HG02973 (cell line): Measurements from ENCODE around the gene EEF1AKMT2.
"Not testable (repeated sequence)": the region's sequence is repeated elsewhere in the genome, so short reads cannot be mapped to it uniquely, and the experiment has no call there.

Experiments
- ATAC-seq: cut with Tn5 transposase; IDR thresholded peaks from one replicate; pipeline ENCODE4 v1.9.1; 2021; ENCODE audit warnings: moderate library complexity; ENCODE audit not compliant: unreplicated experiment

The EEF1AKMT2 gene

DNA sequence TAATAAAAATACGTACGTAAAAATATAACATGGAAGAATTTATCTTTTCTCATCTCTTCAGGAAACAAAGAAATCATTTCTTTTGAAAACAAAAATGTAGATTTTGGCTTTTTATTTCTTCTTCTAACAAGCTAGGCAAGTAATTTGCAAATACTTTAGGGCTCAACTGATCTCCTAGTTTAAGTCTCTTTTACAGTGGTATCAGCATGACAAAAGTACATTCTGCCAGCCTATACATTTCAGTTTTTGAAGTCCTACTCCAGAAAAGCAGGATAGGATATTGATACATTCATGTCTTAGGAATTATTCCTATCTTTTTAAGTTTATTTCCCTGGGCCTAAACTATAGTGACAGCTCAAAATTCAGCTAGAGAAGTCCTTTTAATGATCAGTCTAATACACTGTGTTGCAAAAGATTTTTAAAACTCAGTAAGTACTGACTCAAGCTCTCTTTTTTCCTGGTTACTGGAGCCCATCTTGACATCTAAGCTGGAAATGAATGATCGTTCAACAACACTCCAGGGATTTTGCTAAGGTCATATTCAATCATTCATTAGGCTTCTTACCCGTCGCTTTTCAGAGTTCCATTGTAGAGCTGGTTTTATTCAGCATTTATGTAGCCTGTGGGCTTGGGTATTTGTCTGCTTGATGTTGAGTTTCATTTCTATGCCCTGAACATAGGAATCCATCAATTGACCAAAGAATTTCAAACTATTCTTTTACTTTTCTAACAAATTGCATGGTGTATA, 35.4 kb downstream of the EEF1AKMT2 start:
- no peak for ATAC-seq

DNA sequence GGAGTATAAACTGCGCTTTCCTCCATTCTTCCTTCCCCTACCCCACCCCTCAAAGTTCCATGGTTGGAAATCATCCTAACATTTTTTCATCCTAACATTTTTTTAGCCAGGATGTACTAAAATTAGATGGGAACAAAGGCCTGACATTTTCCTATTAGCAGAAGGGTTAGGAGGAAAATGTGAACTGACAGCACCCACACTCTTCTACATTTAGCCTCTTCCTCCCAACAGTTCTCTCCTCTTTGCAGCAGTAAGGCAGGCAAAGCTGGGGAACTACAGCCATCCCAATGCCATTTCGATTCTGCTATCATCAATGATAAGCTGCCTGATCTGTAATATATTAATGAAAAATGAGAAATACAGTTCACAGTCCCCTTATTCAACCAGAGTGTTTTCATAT, 36.1 kb downstream of the EEF1AKMT2 start:
- ATAC-seq = no peak

DNA sequence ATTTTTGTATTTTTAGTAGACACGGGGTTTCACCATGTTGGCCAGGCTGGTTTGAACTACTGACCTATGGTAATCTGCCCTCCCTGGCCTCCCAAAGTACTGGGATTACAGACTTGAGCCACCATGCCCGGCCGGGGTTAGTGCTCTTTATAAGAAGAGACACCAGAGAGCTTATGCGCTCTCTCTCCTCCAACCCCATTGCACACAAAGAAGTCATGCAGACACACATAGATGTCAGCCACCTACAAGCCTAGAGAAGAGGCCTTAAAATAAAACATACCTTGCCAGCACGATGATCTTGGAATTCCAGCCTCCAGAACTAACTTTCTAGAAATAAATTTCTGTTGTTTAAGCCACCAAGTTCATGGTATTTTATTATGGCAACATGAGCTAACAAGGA, 37.5 kb downstream of the EEF1AKMT2 start:
- ATAC-seq = no peak

DNA sequence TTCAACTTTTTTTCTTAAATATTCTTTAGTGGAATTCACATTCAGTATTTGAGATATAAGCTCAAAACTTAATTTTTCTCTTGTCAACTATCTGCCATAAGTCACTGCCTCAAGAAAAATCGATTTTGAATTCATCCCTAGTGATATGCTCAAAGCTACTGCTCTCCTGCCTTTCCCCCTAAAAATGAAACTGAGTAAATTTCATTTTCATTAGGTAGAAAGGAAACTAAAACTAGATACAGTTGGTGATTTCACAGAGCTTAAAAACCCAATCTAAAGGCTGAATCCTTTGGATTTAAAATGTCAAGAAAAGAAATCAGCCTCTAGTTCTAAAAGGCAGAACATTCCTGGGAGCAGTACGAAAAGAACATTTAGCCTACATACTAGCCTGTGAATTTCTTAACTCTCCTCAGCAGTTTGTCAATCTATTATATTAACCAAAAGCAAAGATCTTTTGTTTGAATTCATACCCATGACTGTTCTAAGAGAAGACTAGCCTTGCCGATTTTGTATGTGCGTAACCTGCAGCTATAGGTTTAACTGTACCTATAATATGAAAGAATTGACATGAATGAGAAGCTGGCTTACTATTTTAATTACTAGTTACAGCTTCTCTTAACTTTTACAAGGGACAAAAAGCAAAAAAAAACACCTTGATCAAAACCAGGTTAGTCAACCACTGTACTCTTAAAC, 42.6 kb downstream of the EEF1AKMT2 start:
- no peak for ATAC-seq

DNA sequence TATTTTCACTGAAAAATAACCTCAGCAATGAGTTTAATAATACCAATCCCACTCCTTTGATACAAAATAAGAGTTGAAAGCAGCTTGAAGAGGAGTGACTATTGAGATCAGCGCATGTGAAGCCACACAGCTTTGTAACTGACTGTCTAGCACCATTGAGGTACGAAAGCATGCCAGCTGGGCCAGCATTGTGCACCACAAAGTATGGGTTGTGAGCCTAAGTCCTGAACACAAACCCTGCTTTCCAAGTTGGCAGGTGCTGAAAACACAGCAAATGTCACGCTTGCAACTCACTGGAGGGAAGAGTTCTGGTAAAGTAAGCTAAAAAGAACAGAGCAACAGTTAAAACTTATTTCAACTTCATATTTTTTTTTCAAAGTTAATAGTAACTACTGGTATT, 43.5 kb downstream of the EEF1AKMT2 start:
- ATAC-seq = no peak

DNA sequence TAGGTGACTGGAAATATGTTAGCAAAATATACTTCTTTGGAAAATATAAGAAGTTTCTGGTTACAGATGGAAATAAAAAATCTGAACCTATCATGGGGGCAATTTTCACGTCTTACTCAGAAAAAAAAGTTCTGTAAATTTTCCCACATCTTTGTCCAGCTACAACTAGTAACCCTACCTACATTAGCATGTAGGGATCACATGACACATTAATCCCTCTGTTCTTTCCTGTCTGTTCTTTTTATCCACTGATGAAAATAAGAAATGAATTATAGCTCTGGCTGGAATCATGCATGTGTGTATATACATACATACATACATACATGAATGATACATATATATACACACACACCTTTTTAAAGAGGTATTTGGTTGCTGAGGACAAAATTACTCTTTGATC, 43.9 kb downstream of the EEF1AKMT2 start:
- no peak for ATAC-seq

DNA sequence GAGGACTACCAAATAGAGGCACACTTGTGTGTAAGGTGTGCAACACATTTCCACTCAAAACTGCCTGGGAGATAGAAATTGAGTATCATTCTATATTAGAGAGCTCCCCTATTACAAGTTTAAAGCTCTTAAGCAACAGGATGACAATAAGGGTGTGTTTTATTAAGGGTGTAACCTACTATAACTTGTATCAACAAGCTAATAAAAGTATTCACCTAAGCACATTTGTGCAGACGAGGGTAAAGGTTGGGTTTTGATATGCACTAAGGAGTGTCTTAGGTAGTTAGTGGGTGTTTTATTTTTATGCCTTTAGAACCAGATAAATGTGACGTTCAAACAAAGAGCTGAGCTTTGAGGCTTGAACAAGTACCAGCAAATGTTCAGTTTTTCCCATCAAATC, 44.7 kb downstream of the EEF1AKMT2 start:
- no peak for ATAC-seq

DNA sequence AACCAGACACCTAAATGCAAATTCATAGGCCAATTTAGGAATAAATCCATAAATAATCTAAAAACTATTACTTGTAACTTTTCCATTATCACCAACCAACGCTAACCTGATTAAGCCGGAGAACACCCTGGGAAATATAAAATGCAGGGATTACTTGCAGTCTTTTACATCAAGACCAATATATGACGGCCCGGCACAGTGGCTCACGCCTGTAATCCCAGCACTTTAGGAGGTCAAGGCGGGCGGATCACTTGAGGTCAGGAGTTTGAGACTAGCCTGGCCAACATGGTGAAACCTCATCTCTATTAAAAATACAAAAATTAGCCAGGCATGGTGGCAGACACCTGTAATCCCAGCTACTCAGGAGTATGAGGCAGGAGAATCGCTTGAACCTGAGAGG, 45.2 kb downstream of the EEF1AKMT2 start:
- not testable (repeated sequence) for ATAC-seq

DNA sequence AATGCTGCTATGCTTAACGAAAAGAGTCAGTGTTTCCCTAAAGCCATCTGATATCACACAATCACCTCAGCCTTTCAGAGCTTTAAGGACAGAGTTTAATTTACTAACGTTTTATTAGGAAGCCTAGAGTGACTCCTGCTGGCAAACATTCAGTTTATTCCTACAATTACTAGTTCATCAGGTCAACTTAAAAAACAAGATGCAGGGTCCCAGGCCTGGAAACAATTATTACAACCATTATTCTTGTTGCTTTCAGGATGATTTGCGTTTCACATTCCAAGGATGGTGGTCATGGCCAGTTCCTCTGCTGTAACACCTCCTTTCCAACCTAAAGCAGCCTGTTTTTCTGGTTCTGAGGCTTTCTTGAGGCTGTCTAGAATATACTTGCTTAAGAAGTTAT, 46.0 kb downstream of the EEF1AKMT2 start:
- no peak for ATAC-seq

DNA sequence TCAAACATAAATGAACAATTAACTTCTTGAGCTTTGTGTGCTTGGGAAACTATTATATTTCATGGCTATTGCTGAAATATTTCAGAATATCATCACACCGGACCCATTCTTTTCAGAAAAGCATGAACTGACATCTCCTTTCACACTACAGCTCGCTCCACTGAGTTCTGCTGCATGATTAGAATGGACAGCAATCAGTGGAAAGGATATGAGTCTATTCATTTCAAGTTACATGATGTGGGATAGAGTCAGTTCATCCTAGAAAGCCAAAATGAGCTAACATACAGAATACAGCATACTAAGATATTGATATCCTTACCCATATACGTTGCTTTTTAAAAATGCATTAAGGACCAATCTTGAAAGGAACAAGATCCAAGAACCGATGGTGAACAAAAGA, 46.4 kb downstream of the EEF1AKMT2 start:
- ATAC-seq = no peak

DNA sequence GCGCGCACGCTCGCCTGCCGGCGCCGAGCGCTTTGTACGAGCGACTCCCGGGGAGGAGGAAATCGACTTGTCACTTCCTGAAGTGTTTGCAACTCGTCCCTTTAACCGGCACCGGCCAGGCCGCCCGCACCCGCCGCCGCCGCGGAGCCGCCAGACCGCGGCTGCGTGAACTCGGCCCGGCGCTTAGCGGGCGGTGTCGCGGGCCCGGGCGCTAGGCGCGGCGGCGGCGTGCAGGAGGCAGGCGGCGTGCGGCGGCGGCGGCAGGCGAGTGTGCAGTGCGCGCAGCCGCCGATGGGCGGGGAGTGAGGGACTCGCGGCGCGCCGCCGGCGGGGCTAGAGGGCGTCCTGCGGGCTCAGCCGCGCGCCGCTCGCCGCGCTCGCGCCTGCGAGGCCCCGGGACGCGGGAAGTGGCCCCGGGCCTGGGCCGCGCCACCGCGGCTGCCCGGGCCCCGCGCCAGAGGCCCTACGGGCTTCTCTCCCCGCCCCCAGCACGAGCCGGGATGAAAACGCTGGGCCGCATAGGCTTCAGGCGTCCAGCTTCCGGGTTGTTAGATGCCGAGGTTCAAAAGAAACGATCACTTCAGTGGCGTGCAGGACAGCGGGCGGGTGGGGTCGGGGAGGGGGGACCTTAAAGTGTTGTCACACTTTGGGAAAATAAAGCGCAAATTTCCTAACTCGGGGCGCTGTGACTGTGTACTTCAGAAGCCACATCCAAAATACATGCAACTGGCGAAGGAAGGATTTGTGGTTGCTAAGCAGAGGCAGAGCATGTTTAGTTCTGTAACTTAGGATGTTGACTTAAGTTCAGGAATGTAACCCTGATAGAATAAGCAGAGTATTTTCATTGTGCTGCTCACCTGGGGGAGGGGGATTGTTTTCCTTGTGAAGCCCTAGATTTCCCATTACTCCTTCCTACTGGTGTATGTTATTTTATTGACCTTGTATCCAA, 47.3 kb downstream of the EEF1AKMT2 start, which contains the start of gene FAM53B:
TSS of gene FAM53B (minus strand) at position 277 of the 949 bp plus-strand sequence. CDS start 37,665 bp downstream, outside the sequence.
- peak; percentile 70 for ATAC-seq

DNA sequence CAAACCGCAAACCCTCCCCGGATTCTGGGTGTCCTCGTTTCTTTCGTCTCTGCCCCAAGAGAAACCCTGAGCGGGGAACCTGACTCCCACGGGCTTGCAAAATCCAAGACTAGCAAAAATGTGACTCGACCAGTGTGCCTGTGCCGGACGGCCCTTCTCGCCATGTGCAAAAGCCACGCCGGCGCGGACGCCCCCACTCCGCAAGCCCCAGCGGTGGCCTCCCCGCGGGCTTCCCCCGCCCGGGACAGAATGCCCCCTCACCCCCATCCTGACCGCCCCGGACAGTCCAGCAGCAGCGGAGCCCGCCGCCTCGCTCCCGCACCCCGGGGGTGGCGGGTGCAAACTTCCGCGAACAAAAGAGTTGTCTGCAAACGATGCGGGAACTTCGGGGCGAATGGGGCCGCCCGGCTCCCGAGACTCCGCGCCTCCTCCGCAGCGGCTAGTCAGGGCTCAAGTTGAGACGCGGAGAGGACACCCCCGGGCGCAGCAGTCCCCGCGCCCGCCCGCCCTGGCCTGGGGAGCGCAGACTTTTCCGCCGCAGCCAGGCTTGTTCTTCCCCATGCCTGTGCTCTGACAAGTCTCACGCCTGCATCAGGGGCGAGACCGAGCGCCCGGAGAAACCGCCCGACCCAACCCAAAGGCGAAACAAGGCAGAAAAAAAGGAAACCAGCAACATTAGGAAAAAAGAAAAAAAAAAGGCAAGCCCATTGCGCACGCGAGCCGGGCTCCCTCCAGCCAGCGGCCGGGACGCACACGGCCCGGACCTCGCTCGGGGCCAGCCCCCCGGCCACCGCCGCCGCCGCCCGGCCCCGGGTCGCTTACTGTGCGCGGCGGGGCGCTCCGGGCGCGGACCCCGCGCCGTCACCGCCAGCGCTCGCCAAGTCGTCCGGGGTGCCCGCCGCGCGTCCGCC, 48.2 kb downstream of the EEF1AKMT2 start:
- peak; percentile 12 for ATAC-seq

DNA sequence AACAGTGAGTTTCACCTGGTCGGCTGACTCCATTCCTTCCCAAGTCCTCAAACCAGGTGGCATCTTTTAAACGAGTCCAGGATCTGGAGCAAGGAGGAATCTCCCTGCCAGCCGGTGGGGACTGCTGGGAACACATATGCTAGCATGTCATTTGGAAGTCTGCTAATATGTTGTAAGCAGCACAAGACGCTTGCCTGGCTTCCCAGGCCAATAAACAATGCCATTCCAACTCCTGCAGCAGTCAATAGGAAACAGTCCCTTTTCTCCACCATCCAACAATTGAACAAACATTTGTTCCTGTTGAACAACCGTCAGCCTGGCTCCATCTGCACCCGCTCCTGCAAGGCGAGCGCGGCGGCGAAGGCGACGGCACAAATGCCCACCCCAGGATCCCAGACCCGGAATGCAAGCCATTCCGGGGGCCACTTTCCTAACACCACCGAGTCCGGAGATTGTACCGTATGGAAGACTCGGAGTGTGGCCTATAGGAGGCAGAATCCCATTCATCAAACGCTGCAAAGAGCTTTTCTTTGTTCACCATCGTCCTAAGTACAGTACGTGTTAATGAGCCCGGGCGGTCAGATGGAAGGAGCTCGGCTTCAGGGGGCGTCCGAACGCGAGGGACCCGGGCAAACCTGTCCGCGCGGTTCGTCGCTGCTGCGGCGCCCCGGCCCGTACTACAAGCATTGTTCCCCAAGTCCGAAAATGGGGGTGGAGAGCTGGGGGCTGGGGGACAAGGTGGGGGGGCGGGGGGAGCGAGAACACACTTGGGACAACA, 49.1 kb downstream of the EEF1AKMT2 start:
- ATAC-seq = no peak

DNA sequence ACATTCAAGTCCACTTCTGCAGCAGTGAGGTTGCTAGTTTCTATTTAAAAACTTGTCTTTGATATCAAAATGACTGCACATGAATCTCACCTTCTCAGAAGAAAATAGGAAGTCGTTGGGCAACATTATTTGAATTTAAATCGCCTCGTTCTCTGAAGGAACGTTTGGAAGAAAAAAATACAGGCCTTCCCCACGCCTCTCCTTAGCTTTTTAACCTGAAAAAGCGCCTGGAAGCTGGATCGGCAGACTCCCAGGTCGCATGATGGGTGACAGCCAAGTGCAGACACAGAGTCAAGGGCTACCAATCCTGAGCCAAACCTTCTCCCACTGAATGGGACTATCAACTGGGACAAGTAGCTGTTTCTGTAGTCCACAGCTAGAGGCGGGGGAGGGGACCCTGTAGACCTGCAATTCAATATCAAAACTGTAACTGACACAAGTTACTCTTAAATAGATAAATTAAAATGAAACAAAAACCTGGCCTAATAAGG, 49.7 kb downstream of the EEF1AKMT2 start:
- ATAC-seq = no peak

DNA sequence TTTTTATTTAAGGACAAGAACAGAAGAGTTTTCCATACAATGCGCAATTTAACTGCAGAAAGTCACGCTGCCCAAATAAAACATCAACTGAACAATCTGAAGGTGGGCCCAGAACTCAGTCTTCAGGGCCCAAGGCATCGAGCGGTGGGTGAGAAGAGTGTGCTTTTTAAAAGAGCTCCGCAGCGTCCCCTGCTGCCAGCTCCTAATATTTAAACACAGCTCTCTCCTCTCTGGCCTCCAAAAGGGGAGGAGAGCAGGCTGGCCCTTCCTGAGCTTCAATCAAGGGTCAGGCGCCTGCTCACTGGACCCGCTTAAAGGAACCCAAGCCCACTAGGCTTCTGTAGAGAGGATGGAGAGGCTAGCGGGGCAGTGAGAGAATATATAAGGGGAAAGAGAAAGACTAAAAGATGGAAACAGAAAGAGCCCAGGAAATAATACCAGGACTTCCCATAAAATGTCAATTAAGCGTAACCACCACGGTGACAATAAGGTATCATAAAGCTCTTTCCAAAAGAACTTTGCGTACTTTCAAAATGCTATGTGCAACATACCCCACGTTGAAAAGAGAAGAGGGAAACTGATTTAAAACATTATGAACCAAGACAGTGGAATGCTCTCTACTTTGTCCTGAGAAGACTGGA, 50.3 kb downstream of the EEF1AKMT2 start:
- peak; percentile 35 for ATAC-seq

DNA sequence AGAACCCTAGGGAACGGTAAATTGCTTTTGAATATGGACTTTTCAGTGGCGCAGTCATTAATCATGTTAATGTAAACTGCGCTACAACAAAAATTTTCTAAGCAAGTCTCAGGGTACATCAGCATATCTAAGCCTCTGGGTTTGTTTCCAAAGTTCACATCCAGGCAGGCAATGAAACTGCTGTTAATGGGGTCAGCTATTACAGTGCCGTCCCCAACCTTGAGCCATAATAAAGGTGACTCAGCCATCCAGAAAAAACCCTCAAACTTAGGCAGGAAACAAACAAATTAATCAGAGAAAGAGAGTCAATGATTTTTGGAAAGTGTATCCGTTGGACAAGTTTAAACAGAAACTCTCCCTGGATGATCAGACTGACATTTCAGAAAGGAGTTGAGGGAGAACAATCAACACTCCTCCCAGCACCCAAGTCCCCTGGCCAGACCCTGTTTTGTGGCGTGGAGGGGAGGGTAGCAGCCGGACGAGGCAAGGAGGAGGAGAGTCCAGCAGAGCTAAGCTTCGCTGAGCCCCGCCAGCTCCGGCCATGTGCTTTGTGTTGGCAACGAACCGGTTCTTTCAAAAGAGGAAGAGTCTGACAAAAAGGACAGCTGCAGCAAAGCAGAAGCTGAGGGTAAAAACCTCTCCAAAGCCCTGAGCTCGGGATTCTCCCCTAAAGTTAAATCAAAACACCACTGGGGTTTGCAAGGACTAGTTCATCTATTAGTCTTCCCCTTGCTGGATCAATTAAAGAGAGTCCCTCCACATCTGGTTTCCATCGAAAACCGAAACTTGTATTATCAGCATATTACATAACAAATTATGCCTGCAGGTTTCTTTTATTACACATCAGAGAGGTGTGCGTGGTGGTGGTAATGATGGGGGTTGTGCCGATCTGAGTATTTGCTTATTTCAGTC, 51.1 kb downstream of the EEF1AKMT2 start:
- ATAC-seq = peak; percentile 16

DNA sequence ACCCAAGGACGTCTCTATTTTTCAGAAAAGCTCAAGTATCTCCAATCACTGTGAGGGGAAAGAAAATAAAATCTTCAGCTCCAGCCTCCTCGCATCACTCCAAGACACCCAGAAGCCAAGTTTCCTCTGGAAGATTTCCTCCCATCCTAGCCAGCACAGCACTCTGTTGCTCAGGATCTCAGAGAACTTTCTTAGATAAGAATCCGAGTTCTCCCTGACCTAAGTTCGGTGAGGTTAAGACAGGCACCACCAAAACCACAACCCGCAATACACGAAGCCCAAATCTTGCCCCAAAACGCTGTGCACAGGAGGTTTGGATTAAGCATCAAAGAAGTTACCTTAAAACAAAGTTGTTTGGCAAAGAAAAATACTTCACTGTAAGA, 51.7 kb downstream of the EEF1AKMT2 start:
- ATAC-seq = no peak
